Measurements from ENCODE around the gene APOA4.

GRCh38 chr11:116776522-116776984 is 46.6 kb downstream of the APOA4 start:
- no peak for TF ChIP-seq CTCF (conservative IDR thresholded peaks at IDR 0.05)
- no peak for TF ChIP-seq ZFX (IDR thresholded peaks at IDR 0.05)
